HepG2 (cell line): ENCODE measurements around the gene NRG2. TPM values are rescaled to one million over a fixed set of nuclear protein-coding genes. Genes with fewer than 3 reads are reported as not detected.

Source experiments
- ATAC-seq: fragments of 200-7000 bp; cut with Tn5 transposase; 3 replicates; pipeline ENCODE4 v1.9.1; 2020; ENCODE audit warnings: mild to moderate bottlenecking, moderate library complexity
- BruUV-seq: library from RNA; stranded (reverse); fragments of 400-500 nt; replicated peaks from 2 replicates; lab custom pipeline; 2021; lab: Mats Ljungman, UMichigan
- CTCF ChIA-PET: fragments of 300-600 bp; formaldehyde crosslinking; extraction: SDS; loops from one replicate; lab custom pipeline; 2021; ENCODE audit warnings: low total read pairs, inconsistent platforms, low intra/inter-chr PET ratio; lab: Yijun Ruan, JAX
- POLR2A ChIA-PET: fragments of 350-600 bp; sonication (Branson Sonifier 250); formaldehyde crosslinking; loops from one replicate; lab custom pipeline; 2020; ENCODE audit warnings: antibody characterized with exemption, inconsistent platforms; lab: Yijun Ruan, JAX
- DNase-seq: peaks from one replicate; pipeline ENCODE4 v3.0.0-alpha.2; 2015; ENCODE audit warnings: low spot score
- FAIRE-seq: peaks from 3 replicates; lab custom pipeline; 2011; peaks lifted over from hg19 to GRCh38; lab: Jason Lieb, UNC
- H2AFZ ChIP-seq: one replicate; pipeline ENCODE4 v1.6.1; 2011; ENCODE audit warnings: low read length, inconsistent platforms
- H3K27ac ChIP-seq: fragments of 300-600 bp; 3 replicates; pipeline ENCODE4 v1.8.0; 2011; ENCODE audit warnings: mixed run types, mild to moderate bottlenecking, mixed read lengths, low read length, inconsistent platforms; ENCODE audit not compliant: insufficient read depth; ENCODE audit errors: extremely low read length
- H3K27me3 ChIP-seq, 2 experiments: fragments of 200-600 bp in 1 of 2; 2 replicates in 1 of 2; 3 replicates in 1 of 2; pipeline versions ENCODE4 v1.6.0 to v1.8.0; 2011; ENCODE audit warnings: low read length in 2 of 2, mild to moderate bottlenecking in 2 of 2, moderate library complexity in 2 of 2, inconsistent platforms in 1 of 2; ENCODE audit not compliant: insufficient read depth in 2 of 2, control insufficient read depth in 1 of 2
- H3K36me3 ChIP-seq, 2 experiments: fragments of 200-600 bp in 1 of 2; replicated peaks in 1 of 2; 2 replicates in 1 of 2; 3 replicates in 1 of 2; pipeline versions ENCODE4 v1.5.1 to v1.8.0; 2011; ENCODE audit warnings: low read length in 2 of 2, inconsistent platforms in 1 of 2; ENCODE audit not compliant: insufficient read depth in 2 of 2, control insufficient read depth in 1 of 2
- H3K4me1 ChIP-seq: 2 replicates; pipeline ENCODE4 v1.5.1; 2012; ENCODE audit warnings: low read length, inconsistent platforms; ENCODE audit not compliant: insufficient read depth
- H3K4me2 ChIP-seq: 2 replicates; pipeline ENCODE4 v1.6.0; 2011; ENCODE audit warnings: low read depth, low read length, inconsistent platforms
- H3K4me3 ChIP-seq, 3 experiments: fragments of 200-600 bp in 1 of 3; sonication (generic), shearing (Covaris generic) in 1 of 3; replicated peaks in 1 of 3; 2 replicates each; pipeline ENCODE4 v1.5.1; 2011 to 2016; ENCODE audit warnings: low read length in 3 of 3, inconsistent platforms in 2 of 3, low read depth in 2 of 3, mild to moderate bottlenecking in 2 of 3, control low read depth in 1 of 3, mixed read lengths in 1 of 3; ENCODE audit not compliant: insufficient read depth in 1 of 3
- H3K79me2 ChIP-seq: one replicate; pipeline ENCODE4 v1.6.1; 2011; ENCODE audit warnings: low read length, inconsistent platforms; ENCODE audit not compliant: insufficient read depth
- H3K9ac ChIP-seq: 2 replicates; pipeline ENCODE4 v1.6.0; 2011; ENCODE audit warnings: mild to moderate bottlenecking, low read depth, low read length, inconsistent platforms; ENCODE audit not compliant: insufficient read depth
- H3K9me3 ChIP-seq: 2 replicates; pipeline ENCODE4 v1.5.1; 2012; ENCODE audit warnings: mild to moderate bottlenecking, low read length
- H4K20me1 ChIP-seq: 2 replicates; pipeline ENCODE4 v1.6.0; 2011; ENCODE audit warnings: inconsistent platforms, mild to moderate bottlenecking, low read length, moderate library complexity; ENCODE audit not compliant: insufficient read depth
- CEBPG ChIP-seq: IDR thresholded peaks from 2 replicates; pipeline ENCODE4 v1.6.1; 2016
- ELF4 ChIP-seq: sonication (generic); formaldehyde crosslinking; IDR thresholded peaks from 2 replicates; pipeline ENCODE4 v1.5.0; 2020; ENCODE audit warnings: missing genetic modification reagents, mild to moderate bottlenecking, moderate library complexity, borderline replicate concordance
- GABPA ChIP-seq, 2 experiments: IDR thresholded peaks; 2 replicates each; pipeline ENCODE4 v1.6.1; 2011 to 2016; ENCODE audit warnings: low read depth in 2 of 2, low read length in 1 of 2, missing biosample characterization in 1 of 2, missing genetic modification characterization in 1 of 2
- NFE2L1 ChIP-seq: sonication (generic); formaldehyde crosslinking; IDR thresholded peaks from 2 replicates; pipeline ENCODE4 v1.4.0; 2020; ENCODE audit warnings: missing genetic modification reagents, mild to moderate bottlenecking, borderline replicate concordance
- NFYB ChIP-seq: sonication (generic); formaldehyde crosslinking; IDR thresholded peaks from 2 replicates; pipeline ENCODE4 v1.4.0; 2020; ENCODE audit warnings: missing genetic modification reagents
- PCBP2 ChIP-seq: fragments of 200-400 bp; formaldehyde crosslinking; optimal IDR thresholded peaks from 2 replicates; pipeline ENCODE3; 2018; ENCODE audit warnings: low read length, low read depth; ENCODE audit not compliant: poor library complexity, severe bottlenecking
- PHF5A ChIP-seq: IDR thresholded peaks from one replicate; pipeline ENCODE4 v1.6.1; 2018; ENCODE audit warnings: low read depth, missing genetic modification reagents; ENCODE audit not compliant: unreplicated experiment
- POLR2A ChIP-seq, 2 experiments: IDR thresholded peaks; 2 replicates each; pipeline ENCODE4 v1.6.1; 2011; ENCODE audit warnings: low read depth in 2 of 2, low read length in 2 of 2, mild to moderate bottlenecking in 1 of 2, moderate library complexity in 1 of 2; ENCODE audit not compliant: insufficient read depth in 1 of 2
- ZC3H13 ChIP-seq: sonication (generic); formaldehyde crosslinking; IDR thresholded peaks from 2 replicates; pipeline ENCODE4 v1.8.1; 2023; ENCODE audit warnings: mild to moderate bottlenecking, missing genetic modification reagents, moderate library complexity
- ZFP36L2 ChIP-seq: sonication (generic); formaldehyde crosslinking; IDR thresholded peaks from 2 replicates; pipeline ENCODE4 v1.4.0; 2020; ENCODE audit warnings: missing genetic modification reagents
- ZNF136 ChIP-seq: sonication (generic); formaldehyde crosslinking; IDR thresholded peaks from 2 replicates; pipeline ENCODE4 v1.8.1; 2022; ENCODE audit warnings: low read depth, mild to moderate bottlenecking, moderate library complexity, missing genetic modification reagents
- ZNF441 ChIP-seq: sonication (generic); formaldehyde crosslinking; IDR thresholded peaks from 2 replicates; pipeline ENCODE4 v1.7.0; 2021; ENCODE audit warnings: missing genetic modification reagents, borderline replicate concordance
- ZNF501 ChIP-seq: sonication (generic); formaldehyde crosslinking; IDR thresholded peaks from 2 replicates; pipeline ENCODE4 v1.5.1; 2020; ENCODE audit warnings: mild to moderate bottlenecking, moderate library complexity, missing genetic modification reagents
- WGBS: methylation state at CpG from one replicate; pipeline ENCODE4 v1.1.6; 2017; ENCODE audit warnings: low lambda C conversion rate; 5-methylcytosine and 5-hydroxymethylcytosine counted together
- in situ Hi-C: cut with HindIII; loops from 2 replicates; pipeline ENCODE4 v1.10.0; 2017; ENCODE audit warnings: low pct_unique_long_range_greater_than_20kb; ENCODE audit not compliant: extremely low pct_ligation_motif_present
- intact Hi-C: fragments of 100-400 bp; cut with micrococcal nuclease; formaldehyde crosslinking; loops from one replicate; pipeline ENCODE4 v1.10.0; 2022; ENCODE audit not compliant: unreplicated experiment
- polyA plus RNA-seq, 8 experiments: library from polyadenylated mRNA; depleted of rRNA in 3 of 8; stranded (reverse) in 7 of 8; unstranded in 1 of 8; fragments of >200 nt; fragmentation: Illumina TruSeq in 4 of 8; extraction: Trizol in 4 of 8; gene quantifications; 2 replicates each; pipeline versions ENCODE4 v1.2.1 to v1.2.3, GENCODE V29; 2011 to 2016; ENCODE audit warnings: low read depth in 4 of 8, missing spikeins in 1 of 8, mixed read lengths in 1 of 8; ENCODE audit not compliant: insufficient read depth in 1 of 8
- total RNA-seq, 5 experiments: library from RNA; depleted of rRNA; stranded (reverse); fragments of >200 nt; fragmentation: Illumina TruSeq; extraction: Trizol; gene quantifications; 2 replicates each; pipeline ENCODE4 v1.2.3, GENCODE V29; 2016; ENCODE audit warnings: low read depth in 1 of 5
- TF ChIP-seq, protein P1 (sequence below), 2 experiments: fragments of 450-650 bp in 1 of 2; sonication (generic) in 1 of 2; formaldehyde crosslinking; IDR thresholded peaks; 2 replicates each; pipeline versions ENCODE4 v1.5.0 to v1.8.0; 2020 to 2022; ENCODE audit warnings: mild to moderate bottlenecking in 1 of 2, missing genetic modification reagents in 1 of 2
- TF ChIP-seq, protein P2 (sequence below): fragments of 450-650 bp; IDR thresholded peaks from 2 replicates; pipeline ENCODE4 v1.6.1; 2016

NRG2 gene
- total and polyA plus RNA-seq, 2 of the 13 experiments (the other 11 are each of a cell fraction or from before 2014, with no cell fraction given): not detected

DNA sequence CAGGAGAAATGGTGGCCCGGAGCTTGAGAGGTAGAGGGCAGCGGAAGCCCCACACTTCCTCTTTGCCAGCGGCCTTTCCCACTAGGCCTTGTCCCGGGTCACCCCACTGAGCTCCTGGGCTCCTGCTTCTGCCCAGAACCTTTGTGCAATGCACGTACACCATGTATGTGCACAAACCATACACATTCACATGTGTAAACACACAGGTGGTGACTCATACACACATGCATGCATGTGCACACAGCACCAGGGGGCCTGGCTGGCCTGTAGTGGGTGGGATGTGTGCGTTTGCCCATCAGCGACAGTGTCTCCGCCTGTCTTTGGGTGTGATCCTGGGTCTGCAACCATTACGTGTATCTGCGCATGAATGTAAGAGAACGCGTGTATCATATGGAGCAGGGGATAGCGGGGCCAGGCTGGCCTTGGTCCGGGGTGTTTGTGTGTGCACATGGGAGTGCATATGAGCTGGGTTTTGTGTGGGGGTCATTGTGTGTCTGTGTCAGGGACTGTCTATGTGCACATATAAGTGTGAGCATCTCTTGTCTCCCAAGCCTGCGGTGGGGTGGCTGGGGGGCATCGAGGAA, 203.8 kb downstream of the NRG2 start:
- CTCF ChIA-PET: no interaction called here
- no TSS peak for BruUV-seq
- DNase-seq: no peak

DNA sequence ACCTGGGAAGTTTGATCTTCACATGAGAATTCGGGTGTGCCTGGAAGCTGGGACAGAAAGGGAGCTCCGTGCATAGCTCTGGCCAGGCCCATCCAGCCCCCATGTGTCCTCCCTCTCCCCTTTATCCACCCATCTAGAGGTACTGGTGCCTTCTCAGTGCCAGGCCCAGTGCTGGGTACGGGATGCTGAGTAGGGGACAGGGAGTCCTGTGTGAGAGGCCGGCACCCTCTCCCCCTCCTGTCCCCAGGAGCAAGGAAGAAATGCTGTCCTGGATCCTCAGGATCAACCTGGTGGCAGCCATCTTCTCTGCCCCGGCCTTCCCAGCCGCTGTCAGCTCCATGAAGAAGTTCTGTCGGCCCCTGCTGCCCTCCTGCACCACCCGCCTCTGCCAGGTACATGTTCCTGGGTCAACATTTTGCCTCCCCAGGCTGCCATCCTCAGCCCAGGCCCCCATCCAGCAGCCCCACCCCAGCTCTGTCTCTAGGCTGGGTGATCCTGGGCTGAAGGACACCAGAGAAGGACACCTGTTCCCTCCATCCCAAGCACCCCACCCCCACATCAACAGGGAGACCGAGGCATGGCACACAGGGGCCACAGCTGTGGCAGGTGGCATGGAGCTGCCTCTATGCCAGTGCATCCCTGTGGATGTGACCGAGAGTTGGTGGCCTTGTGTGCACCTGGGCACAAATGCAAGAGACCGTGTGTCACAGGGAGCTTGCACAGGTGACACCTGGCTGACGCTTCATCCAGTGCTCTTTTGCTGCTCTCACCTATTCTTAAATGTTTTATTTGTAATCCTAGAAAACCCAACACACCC, 204.5 kb downstream of the NRG2 start:
- no peaks in the 10 kb centered on the region for H3K9me3 ChIP-seq
- no peaks in the 10 kb centered on the region for H3K36me3 ChIP-seq
- peaks cover 6 to 24% of the 10 kb centered on the region in 2 experiments; a peak in 2 of 5 replicates for H3K27me3 ChIP-seq
- FAIRE-seq: no peak
- no TSS peak for BruUV-seq
- no peak overlapping the region for H3K4me2 ChIP-seq
- no peak for ATAC-seq
- POLR2A ChIA-PET: no interaction called here
- H3K9ac ChIP-seq: no peak overlapping the region
- in situ Hi-C loops: no loop called here
- DNase-seq: no peak
- no peak overlapping the region for H3K4me3 ChIP-seq
- no peak overlapping the region for H3K27ac ChIP-seq
- CTCF ChIA-PET: no interaction called here
- no peaks in the 10 kb centered on the region for H4K20me1 ChIP-seq
- 13% methylated on average over 9 of the region's 12 CpGs for WGBS
- H3K4me1 ChIP-seq: no peaks in the 10 kb centered on the region
- intact Hi-C loops: no loop called here
- no peak overlapping the region for H2AFZ ChIP-seq
- H3K79me2 ChIP-seq: no peaks in the 10 kb centered on the region
- no peak for TF ChIP-seq ELF4
- TF ChIP-seq NFE2L1: no peak
- TF ChIP-seq PCBP2: no peak
- TF ChIP-seq ZFP36L2 (CRISPR knock-in tag): no peak
- TF ChIP-seq PHF5A (CRISPR knock-in tag): no peak
- no peak for TF ChIP-seq POLR2A (IDR thresholded peaks at IDR 0.05; ENCODE audit: insufficient read depth in 1 of 2, low read depth in 2 of 2, low read length in 2 of 2)
- TF ChIP-seq ZNF441 (CRISPR knock-in tag): no peak
- no peak for TF ChIP-seq ZNF501
- TF ChIP-seq GABPA (IDR thresholded peaks at IDR 0.05; ENCODE audit: low read depth, low read length): no peak
- TF ChIP-seq GABPA (CRISPR knock-in tag; IDR thresholded peaks at IDR 0.05; ENCODE audit: low read depth): no peak
- TF ChIP-seq, protein P1, sequence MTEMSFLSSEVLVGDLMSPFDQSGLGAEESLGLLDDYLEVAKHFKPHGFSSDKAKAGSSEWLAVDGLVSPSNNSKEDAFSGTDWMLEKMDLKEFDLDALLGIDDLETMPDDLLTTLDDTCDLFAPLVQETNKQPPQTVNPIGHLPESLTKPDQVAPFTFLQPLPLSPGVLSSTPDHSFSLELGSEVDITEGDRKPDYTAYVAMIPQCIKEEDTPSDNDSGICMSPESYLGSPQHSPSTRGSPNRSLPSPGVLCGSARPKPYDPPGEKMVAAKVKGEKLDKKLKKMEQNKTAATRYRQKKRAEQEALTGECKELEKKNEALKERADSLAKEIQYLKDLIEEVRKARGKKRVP (CRISPR knock-in tag; IDR thresholded peaks at IDR 0.05): no peak
- no peak for TF ChIP-seq CEBPG
- TF ChIP-seq ZC3H13 (CRISPR knock-in tag): no peak
- TF ChIP-seq NFYB: no peak

More for the DNA sequence above, 203.8 kb downstream of the NRG2 start:
- peaks cover 6 to 26% of the 10 kb centered on the region in 2 experiments; a peak in 2 of 5 replicates for H3K27me3 ChIP-seq
- POLR2A ChIA-PET: no interaction called here
- H3K9me3 ChIP-seq: no peaks in the 10 kb centered on the region
- TF ChIP-seq, protein P2, sequence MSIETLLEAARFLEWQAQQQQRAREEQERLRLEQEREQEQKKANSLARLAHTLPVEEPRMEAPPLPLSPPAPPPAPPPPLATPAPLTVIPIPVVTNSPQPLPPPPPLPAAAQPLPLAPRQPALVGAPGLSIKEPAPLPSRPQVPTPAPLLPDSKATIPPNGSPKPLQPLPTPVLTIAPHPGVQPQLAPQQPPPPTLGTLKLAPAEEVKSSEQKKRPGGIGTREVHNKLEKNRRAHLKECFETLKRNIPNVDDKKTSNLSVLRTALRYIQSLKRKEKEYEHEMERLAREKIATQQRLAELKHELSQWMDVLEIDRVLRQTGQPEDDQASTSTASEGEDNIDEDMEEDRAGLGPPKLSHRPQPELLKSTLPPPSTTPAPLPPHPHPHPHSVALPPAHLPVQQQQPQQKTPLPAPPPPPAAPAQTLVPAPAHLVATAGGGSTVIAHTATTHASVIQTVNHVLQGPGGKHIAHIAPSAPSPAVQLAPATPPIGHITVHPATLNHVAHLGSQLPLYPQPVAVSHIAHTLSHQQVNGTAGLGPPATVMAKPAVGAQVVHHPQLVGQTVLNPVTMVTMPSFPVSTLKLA: 0 out of 2 replicates have a peak, but pooled peaks have one; percentile 25
- TF ChIP-seq ZNF136: no peak
- TF ChIP-seq, all 625 proteins: peak for 1
- in situ Hi-C loops: no loop called here
- Histone ChIP-seq H3K4me1 (no peaks in the 10 kb centered on the region), H3K4me2 (no peak overlapping the region), H4K20me1 (no peaks in the 10 kb centered on the region), H2AFZ (no peak overlapping the region), H3K27ac (no peak overlapping the region), H3K36me3 (no peaks in the 10 kb centered on the region), H3K79me2 (no peaks in the 10 kb centered on the region), H3K9ac (no peak overlapping the region), H3K4me3 (no peak overlapping the region)
- ATAC-seq (no peak), FAIRE-seq (no peak)
- intact Hi-C loops: no loop called here
- 47% methylated on average over 15 of the region's 16 CpGs for WGBS
